ENCODE data around the gene TMEM258. TPM values are rescaled to one million over a fixed set of nuclear protein-coding genes. Genes with fewer than 3 reads are reported as not detected.
A peak's percentile ranks its signal among the peaks of the same experiment; 100 is the strongest.

TMEM258 gene
- total and polyA plus RNA-seq, 9 of the 15 experiments (the other 6 are each of a cell fraction or from before 2014, with no cell fraction given) = 97.2 to 856 (median 231) TPM

GRCh38 chr11:61742391-61742790, 50.0 kb downstream of the TMEM258 start:
- Histone ChIP-seq H3K36me3 (ENCODE audit: control insufficient read depth, insufficient read depth, low read length) (no peaks in the 10 kb centered on the region), H3K4me3 (no peak overlapping the region), H3K27ac (ENCODE audit: extremely low read depth, low read depth, low read length) (no peak overlapping the region), H3K4me2 (ENCODE audit: insufficient read depth, low read length) (no peak overlapping the region), H3K9ac (ENCODE audit: insufficient read depth in 1 of 2, low read depth in 2 of 2, low read length in 2 of 2) (peak overlapping the region in 1 of 2 experiments; percentile 72; a peak in 2 of 4 replicates), H3K4me1 (replicated peaks in 1 of 2; ENCODE audit: control insufficient read depth in 2 of 2, insufficient read depth in 2 of 2, low read length in 2 of 2) (peaks cover 6 to 72% of the 10 kb centered on the region in 2 experiments; a peak in 4 of 5 replicates), H3K9me3 (replicated peaks; ENCODE audit: control insufficient read depth, insufficient read depth, low read depth, low read length) (no peaks in the 10 kb centered on the region), H3K9me1 (ENCODE audit: control insufficient read depth, insufficient read depth, low read length) (no peaks in the 10 kb centered on the region), H4K20me1 (replicated peaks; ENCODE audit: control insufficient read depth, insufficient read depth, low read length) (no peaks in the 10 kb centered on the region), H3K27me3 (ENCODE audit: control insufficient read depth in 2 of 2, insufficient read depth in 2 of 2, low read length in 2 of 2) (peaks cover 0 to 5% of the 10 kb centered on the region in 2 experiments; a peak in 1 of 5 replicates), H2AFZ (ENCODE audit: low read depth, low read length) (peak overlapping the region; percentile 69), H3K79me2 (ENCODE audit: control insufficient read depth, insufficient read depth, low read length) (no peaks in the 10 kb centered on the region)
- POLR2A ChIA-PET = interaction anchor here (0.7 kb wide), 1 partner anchor 143 kb away, joined by 3 read pairs; no protein-coding TSS in a partner anchor
- intact Hi-C loops (cut with micrococcal nuclease) = no loop called here
- no peak for DNase-seq (ENCODE audit: extremely low read depth in 1 of 4, low spot score in 3 of 4)
- 22% methylated on average over 5 of the region's 7 CpGs for WGBS (ENCODE audit: insufficient coverage, low coverage, missing lambda C conversion rate)
- no peak for FAIRE-seq
- in situ Hi-C loops (cut with MboI) = no loop called here
- no TSS peak for BruUV-seq (replicated peaks)
- CTCF ChIA-PET (ENCODE audit: low intra/inter-chr PET ratio) = no interaction called here
- no peak for ATAC-seq
- TF ChIP-seq DACH1 (IDR thresholded peaks at IDR 0.05; ENCODE audit: partially characterized antibody) = no peak
- TF ChIP-seq, protein P1, sequence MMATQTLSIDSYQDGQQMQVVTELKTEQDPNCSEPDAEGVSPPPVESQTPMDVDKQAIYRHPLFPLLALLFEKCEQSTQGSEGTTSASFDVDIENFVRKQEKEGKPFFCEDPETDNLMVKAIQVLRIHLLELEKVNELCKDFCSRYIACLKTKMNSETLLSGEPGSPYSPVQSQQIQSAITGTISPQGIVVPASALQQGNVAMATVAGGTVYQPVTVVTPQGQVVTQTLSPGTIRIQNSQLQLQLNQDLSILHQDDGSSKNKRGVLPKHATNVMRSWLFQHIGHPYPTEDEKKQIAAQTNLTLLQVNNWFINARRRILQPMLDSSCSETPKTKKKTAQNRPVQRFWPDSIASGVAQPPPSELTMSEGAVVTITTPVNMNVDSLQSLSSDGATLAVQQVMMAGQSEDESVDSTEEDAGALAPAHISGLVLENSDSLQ (IDR thresholded peaks at IDR 0.05) = peak; percentile 89
- TF ChIP-seq GABPA (tag; conservative IDR thresholded peaks at IDR 0.05; ENCODE audit: low read depth) = peak; percentile 64
- no peak for TF ChIP-seq PHF20 (IDR thresholded peaks at IDR 0.05; ENCODE audit: partially characterized antibody)
- TF ChIP-seq, protein P2, sequence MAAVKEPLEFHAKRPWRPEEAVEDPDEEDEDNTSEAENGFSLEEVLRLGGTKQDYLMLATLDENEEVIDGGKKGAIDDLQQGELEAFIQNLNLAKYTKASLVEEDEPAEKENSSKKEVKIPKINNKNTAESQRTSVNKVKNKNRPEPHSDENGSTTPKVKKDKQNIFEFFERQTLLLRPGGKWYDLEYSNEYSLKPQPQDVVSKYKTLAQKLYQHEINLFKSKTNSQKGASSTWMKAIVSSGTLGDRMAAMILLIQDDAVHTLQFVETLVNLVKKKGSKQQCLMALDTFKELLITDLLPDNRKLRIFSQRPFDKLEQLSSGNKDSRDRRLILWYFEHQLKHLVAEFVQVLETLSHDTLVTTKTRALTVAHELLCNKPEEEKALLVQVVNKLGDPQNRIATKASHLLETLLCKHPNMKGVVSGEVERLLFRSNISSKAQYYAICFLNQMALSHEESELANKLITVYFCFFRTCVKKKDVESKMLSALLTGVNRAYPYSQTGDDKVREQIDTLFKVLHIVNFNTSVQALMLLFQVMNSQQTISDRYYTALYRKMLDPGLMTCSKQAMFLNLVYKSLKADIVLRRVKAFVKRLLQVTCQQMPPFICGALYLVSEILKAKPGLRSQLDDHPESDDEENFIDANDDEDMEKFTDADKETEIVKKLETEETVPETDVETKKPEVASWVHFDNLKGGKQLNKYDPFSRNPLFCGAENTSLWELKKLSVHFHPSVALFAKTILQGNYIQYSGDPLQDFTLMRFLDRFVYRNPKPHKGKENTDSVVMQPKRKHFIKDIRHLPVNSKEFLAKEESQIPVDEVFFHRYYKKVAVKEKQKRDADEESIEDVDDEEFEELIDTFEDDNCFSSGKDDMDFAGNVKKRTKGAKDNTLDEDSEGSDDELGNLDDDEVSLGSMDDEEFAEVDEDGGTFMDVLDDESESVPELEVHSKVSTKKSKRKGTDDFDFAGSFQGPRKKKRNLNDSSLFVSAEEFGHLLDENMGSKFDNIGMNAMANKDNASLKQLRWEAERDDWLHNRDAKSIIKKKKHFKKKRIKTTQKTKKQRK (IDR thresholded peaks at IDR 0.05; ENCODE audit: borderline replicate concordance, low read depth, low read length) = no peak
- no peak for TF ChIP-seq HMGXB4 (CRISPR knock-in tag; IDR thresholded peaks at IDR 0.05)
- TF ChIP-seq, protein P3, sequence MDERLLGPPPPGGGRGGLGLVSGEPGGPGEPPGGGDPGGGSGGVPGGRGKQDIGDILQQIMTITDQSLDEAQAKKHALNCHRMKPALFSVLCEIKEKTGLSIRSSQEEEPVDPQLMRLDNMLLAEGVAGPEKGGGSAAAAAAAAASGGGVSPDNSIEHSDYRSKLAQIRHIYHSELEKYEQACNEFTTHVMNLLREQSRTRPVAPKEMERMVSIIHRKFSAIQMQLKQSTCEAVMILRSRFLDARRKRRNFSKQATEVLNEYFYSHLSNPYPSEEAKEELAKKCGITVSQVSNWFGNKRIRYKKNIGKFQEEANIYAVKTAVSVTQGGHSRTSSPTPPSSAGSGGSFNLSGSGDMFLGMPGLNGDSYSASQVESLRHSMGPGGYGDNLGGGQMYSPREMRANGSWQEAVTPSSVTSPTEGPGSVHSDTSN (CRISPR knock-in tag; IDR thresholded peaks at IDR 0.05; ENCODE audit: low read depth) = no peak
- TF ChIP-seq, protein P3 (tag; conservative IDR thresholded peaks at IDR 0.05; ENCODE audit: low read depth) = peak; percentile 27; the same call in 1 of the 2 replicates
- no peak for TF ChIP-seq CEBPB (tag; IDR thresholded peaks at IDR 0.05)
- peak; percentile 68 for TF ChIP-seq EGR1 (conservative IDR thresholded peaks at IDR 0.05)

Data from K562 (cell line).